ENCODE data around the gene NUDT14.

The NUDT14 gene

GRCh38 chr14:105158794-105159193, 22.3 kb downstream of the NUDT14 start:
- DNase-seq (ENCODE audit: low read depth): no peak

- DNase-seq (ENCODE audit: low read depth): no peak
These were observed 23.2 kb downstream of the NUDT14 start for GRCh38 chr14:105157872-105158271.

GRCh38 chr14:105156414-105157375, 24.4 kb downstream of the NUDT14 start:
- no peak for DNase-seq (ENCODE audit: low read depth)

GRCh38 chr14:105155681-105156413, 25.3 kb downstream of the NUDT14 start:
- no peak for DNase-seq (ENCODE audit: low read depth)

- DNase-seq (ENCODE audit: low read depth): no peak
These were observed 26.0 kb downstream of the NUDT14 start for GRCh38 chr14:105155071-105155651.

- no peak for DNase-seq (ENCODE audit: low read depth)
These were observed 26.6 kb downstream of the NUDT14 start for GRCh38 chr14:105154476-105154871.

GRCh38 chr14:105153739-105154475, 27.2 kb downstream of the NUDT14 start:
- DNase-seq (ENCODE audit: low read depth): no peak

- DNase-seq (ENCODE audit: low read depth): no peak
These were observed 27.8 kb downstream of the NUDT14 start for GRCh38 chr14:105153331-105153731.

- DNase-seq (ENCODE audit: low read depth): no peak
These were observed 28.3 kb downstream of the NUDT14 start for GRCh38 chr14:105152794-105153241.

GRCh38 chr14:105151838-105152793, 29.0 kb downstream of the NUDT14 start:
- no peak for DNase-seq (ENCODE audit: low read depth)

GRCh38 chr14:105151084-105151837, 29.9 kb downstream of the NUDT14 start:
- DNase-seq (ENCODE audit: low read depth): no peak

- no peak for DNase-seq (ENCODE audit: low read depth)
These were observed 30.6 kb downstream of the NUDT14 start for GRCh38 chr14:105150368-105151083.

- no peak for DNase-seq (ENCODE audit: low read depth)
These were observed 31.1 kb downstream of the NUDT14 start for GRCh38 chr14:105150026-105150367.

GRCh38 chr14:105149146-105149781, 31.8 kb downstream of the NUDT14 start:
- DNase-seq (ENCODE audit: low read depth): no peak

GRCh38 chr14:105148604-105149145, 32.4 kb downstream of the NUDT14 start:
- no peak for DNase-seq (ENCODE audit: low read depth)

GRCh38 chr14:105147671-105148603, 33.2 kb downstream of the NUDT14 start:
- DNase-seq (ENCODE audit: low read depth): no peak

GRCh38 chr14:105146976-105147635, 34.0 kb downstream of the NUDT14 start:
- no peak for DNase-seq (ENCODE audit: low read depth)
